ENCODE data around the gene LPAR2. TPM values are rescaled to one million over a fixed set of nuclear protein-coding genes. Genes with fewer than 3 reads are reported as not detected.

The LPAR2 gene
- polyA plus RNA-seq, 1 donor (not counting 4 experiments of a cell fraction or from before 2014, with no cell fraction given), result 7.3 TPM

GRCh38 chr19:19649155-19649554, 21.1 kb upstream of the LPAR2 start:
- H3K79me2 ChIP-seq (ENCODE audit: control insufficient read depth, insufficient read depth, low read length), result no peaks in the 10 kb centered on the region
- no peaks in the 10 kb centered on the region for H4K20me1 ChIP-seq (ENCODE audit: control insufficient read depth, extremely low read depth, insufficient read depth, low read length)
- H2AFZ ChIP-seq (ENCODE audit: control insufficient read depth, low read length), result no peak overlapping the region
- H3K36me3 ChIP-seq (ENCODE audit: control insufficient read depth in 2 of 2, extremely low read depth in 1 of 2, insufficient read depth in 2 of 2, low read length in 2 of 2), result peaks cover 28 to 49% of the 10 kb centered on the region in 2 experiments
- no peak overlapping the region for H3K9ac ChIP-seq (ENCODE audit: control insufficient read depth, extremely low read depth, insufficient read depth, low read length)
- no peak overlapping the region for H3K4me2 ChIP-seq (ENCODE audit: control insufficient read depth, extremely low read depth, insufficient read depth, low read depth, low read length)
- H3K9me1 ChIP-seq (ENCODE audit: control insufficient read depth, extremely low read depth, insufficient read depth, low read length), result no peaks in the 10 kb centered on the region
- H3K9me3 ChIP-seq (ENCODE audit: control insufficient read depth, low read depth, low read length), result no peaks in the 10 kb centered on the region
- TF ChIP-seq CTCF (optimal IDR thresholded peaks at IDR 0.05 in 1 of 3, IDR thresholded peaks at IDR 0.05 in 1 of 3, conservative IDR thresholded peaks at IDR 0.05 in 1 of 3; ENCODE audit: extremely low read depth in 1 of 3, insufficient read depth in 2 of 3, low read length in 3 of 3) (no peak), EZH2 (IDR thresholded peaks at IDR 0.05; ENCODE audit: low read length) (no peak)
- no peak for DNase-seq (ENCODE audit: low read depth, low spot score)
- H3K4me3 ChIP-seq (ENCODE audit: control insufficient read depth in 2 of 3, extremely low read depth in 1 of 3, insufficient read depth in 2 of 3, low read depth in 1 of 3, low read length in 3 of 3), result no peak overlapping the region
- no peak for FAIRE-seq
- H3K27ac ChIP-seq (ENCODE audit: control insufficient read depth, insufficient read depth, low read length), result no peak overlapping the region
- H3K27me3 ChIP-seq (ENCODE audit: control insufficient read depth, extremely low read depth, insufficient read depth, low read length), result no peaks in the 10 kb centered on the region
- dilution Hi-C loops (cut with MboI; ENCODE audit: extremely low pct_ligation_motif_present, low sequenced_read_pairs), result no loop called here
- H3K4me1 ChIP-seq (ENCODE audit: control insufficient read depth, extremely low read depth, insufficient read depth, low read length), result no peaks in the 10 kb centered on the region

GRCh38 chr19:19647037-19647835, 19.2 kb upstream of the LPAR2 start:
- H3K4me2 ChIP-seq (ENCODE audit: control insufficient read depth, extremely low read depth, insufficient read depth, low read depth, low read length), result no peak overlapping the region
- no peaks in the 10 kb centered on the region for H4K20me1 ChIP-seq (ENCODE audit: control insufficient read depth, extremely low read depth, insufficient read depth, low read length)
- H3K4me1 ChIP-seq (ENCODE audit: control insufficient read depth, extremely low read depth, insufficient read depth, low read length), result peaks cover 8% of the 10 kb centered on the region
- no peaks in the 10 kb centered on the region for H3K9me3 ChIP-seq (ENCODE audit: control insufficient read depth, low read depth, low read length)
- no peaks in the 10 kb centered on the region for H3K27me3 ChIP-seq (ENCODE audit: control insufficient read depth, extremely low read depth, insufficient read depth, low read length)
- H3K9me1 ChIP-seq (ENCODE audit: control insufficient read depth, extremely low read depth, insufficient read depth, low read length), result no peaks in the 10 kb centered on the region
- H3K36me3 ChIP-seq (ENCODE audit: control insufficient read depth in 2 of 2, extremely low read depth in 1 of 2, insufficient read depth in 2 of 2, low read length in 2 of 2), result peaks cover 23 to 38% of the 10 kb centered on the region in 2 experiments
- H3K9ac ChIP-seq (ENCODE audit: control insufficient read depth, extremely low read depth, insufficient read depth, low read length), result no peak overlapping the region
- no peak overlapping the region for H3K4me3 ChIP-seq (ENCODE audit: control insufficient read depth in 2 of 3, extremely low read depth in 1 of 3, insufficient read depth in 2 of 3, low read depth in 1 of 3, low read length in 3 of 3)
- no peak overlapping the region for H2AFZ ChIP-seq (ENCODE audit: control insufficient read depth, low read length)
- DNase-seq (ENCODE audit: low read depth, low spot score) (no peak), FAIRE-seq (no peak)
- TF ChIP-seq EZH2 (IDR thresholded peaks at IDR 0.05; ENCODE audit: low read length) (no peak), CTCF (optimal IDR thresholded peaks at IDR 0.05 in 1 of 3, IDR thresholded peaks at IDR 0.05 in 1 of 3, conservative IDR thresholded peaks at IDR 0.05 in 1 of 3; ENCODE audit: extremely low read depth in 1 of 3, insufficient read depth in 2 of 3, low read length in 3 of 3) (no peak)
- no peak overlapping the region for H3K27ac ChIP-seq (ENCODE audit: control insufficient read depth, insufficient read depth, low read length)
- peaks cover 3% of the 10 kb centered on the region for H3K79me2 ChIP-seq (ENCODE audit: control insufficient read depth, insufficient read depth, low read length)
- dilution Hi-C loops (cut with MboI; ENCODE audit: extremely low pct_ligation_motif_present, low sequenced_read_pairs), result no loop called here

All from keratinocyte (primary cell).